HTERT RPE-1 (cell line): ENCODE results near the gene RBM14.
"Not testable (repeated sequence)": the region's sequence is repeated elsewhere in the genome, so short reads cannot be mapped to it uniquely, and the experiment has no call there.

Experiments used
- in situ Hi-C: fragments of 300-500 bp; cut with MboI; formaldehyde crosslinking; loops from 4 replicates; pipeline ENCODE4 v1.14.3; 2020; ENCODE audit warnings: low sequenced_read_pairs

RBM14 gene

GRCh38 chr11:66616379-66617154 is at the start of gene RBM14:
Gene RBM14 (plus strand): TSS chr11:66616630. CDS start chr11:66616721, 91 bp downstream.
- in situ Hi-C loops = no loop called here

- in situ Hi-C loops = no loop called here
Measured at GRCh38 chr11:66567787-66568123, 48.7 kb upstream of the RBM14 start.

- in situ Hi-C loops = no loop called here
Measured at GRCh38 chr11:66568124-66568916, 48.1 kb upstream of the RBM14 start, which contains the start of gene CTSF. Gene CTSF (minus strand): TSS chr11:66568606. CDS start chr11:66568486, 120 bp downstream.

- in situ Hi-C loops = no loop called here
Measured at GRCh38 chr11:66569076-66569475, 47.4 kb upstream of the RBM14 start.

- in situ Hi-C loops = no loop called here
Measured at GRCh38 chr11:66570079-66570849, 46.2 kb upstream of the RBM14 start.

- in situ Hi-C loops = no loop called here
Measured at GRCh38 chr11:66570850-66571180, 45.6 kb upstream of the RBM14 start.

GRCh38 chr11:66579017-66579606 is 37.3 kb upstream of the RBM14 start:
- in situ Hi-C loops = no loop called here

GRCh38 chr11:66580803-66581202 is 35.6 kb upstream of the RBM14 start:
- in situ Hi-C loops = no loop called here

GRCh38 chr11:66581261-66581660 is 35.2 kb upstream of the RBM14 start:
- in situ Hi-C loops = no loop called here

- in situ Hi-C loops = not testable (repeated sequence)
Measured at GRCh38 chr11:66582565-66583147, 33.8 kb upstream of the RBM14 start.

- in situ Hi-C loops = not testable (repeated sequence)
Measured at GRCh38 chr11:66585447-66585846, 31.0 kb upstream of the RBM14 start.

- in situ Hi-C loops = no loop called here
Measured at GRCh38 chr11:66586136-66586535, 30.3 kb upstream of the RBM14 start.

- in situ Hi-C loops = not testable (repeated sequence)
Measured at GRCh38 chr11:66589315-66589714, 27.1 kb upstream of the RBM14 start.

- in situ Hi-C loops = no loop called here
Measured at GRCh38 chr11:66589996-66590675, 26.3 kb upstream of the RBM14 start.

- in situ Hi-C loops = no loop called here
Measured at GRCh38 chr11:66591175-66591574, 25.3 kb upstream of the RBM14 start.

- in situ Hi-C loops = no loop called here
Measured at GRCh38 chr11:66592457-66593302, 23.8 kb upstream of the RBM14 start, which contains the start of the genes CCDC87 and CCS. Gene CCDC87 (minus strand): TSS chr11:66593063. CDS start chr11:66593015, 48 bp downstream. Gene CCS (plus strand): TSS chr11:66593185. CDS start chr11:66593262, 77 bp downstream.

- in situ Hi-C loops = no loop called here
Measured at GRCh38 chr11:66593303-66593635, 23.2 kb upstream of the RBM14 start.

GRCh38 chr11:66593650-66594049 is 22.8 kb upstream of the RBM14 start:
- in situ Hi-C loops = no loop called here

- in situ Hi-C loops = no loop called here
Measured at GRCh38 chr11:66595245-66595904, 21.1 kb upstream of the RBM14 start.
